ENCODE data around the gene COX11. TPM values are rescaled to one million over a fixed set of nuclear protein-coding genes. Genes with fewer than 3 reads are reported as not detected.

Gene COX11
- total and polyA plus RNA-seq, 2 donors (not counting 3 experiments of a cell fraction or from before 2014, with no cell fraction given), result 47.3 to 55.9 TPM

- intact Hi-C loops (cut with micrococcal nuclease) (loop anchor here (5.0 kb wide), 1 partner anchor 617 kb away; no protein-coding TSS in a partner anchor), dilution Hi-C loops (cut with MboI; ENCODE audit: extremely low pct_ligation_motif_present, low sequenced_read_pairs) (no loop called here)
- Histone ChIP-seq H3K79me2 (ENCODE audit: control insufficient read depth, insufficient read depth, low read length) (no peaks in the 10 kb centered on the region), H3K9me1 (replicated peaks; ENCODE audit: control insufficient read depth, extremely low read depth, insufficient read depth, low read length) (no peaks in the 10 kb centered on the region), H3K4me1 (ENCODE audit: control insufficient read depth, extremely low read depth, insufficient read depth, low read length) (no peaks in the 10 kb centered on the region), H3K36me3 (ENCODE audit: control insufficient read depth in 2 of 2, extremely low read depth in 1 of 2, insufficient read depth in 2 of 2, low read length in 2 of 2) (no peaks in the 10 kb centered on the region), H3K9me3 (replicated peaks; ENCODE audit: control insufficient read depth, insufficient read depth, low read length) (no peaks in the 10 kb centered on the region), H3K4me2 (ENCODE audit: insufficient read depth, low read length) (no peak overlapping the region), H3K9ac (replicated peaks; ENCODE audit: extremely low read depth, insufficient read depth, low read length) (no peak overlapping the region), H3K4me3 (replicated peaks in 1 of 3; ENCODE audit: insufficient read depth in 1 of 3, low read depth in 1 of 3, low read length in 3 of 3) (no peak overlapping the region), H4K20me1 (replicated peaks; ENCODE audit: control insufficient read depth, extremely low read depth, insufficient read depth, low read length) (no peaks in the 10 kb centered on the region), H3K27me3 (ENCODE audit: control insufficient read depth in 2 of 2, insufficient read depth in 2 of 2, low read length in 2 of 2) (no peaks in the 10 kb centered on the region), H2AFZ (ENCODE audit: low read depth, low read length) (no peak overlapping the region), H3K27ac (ENCODE audit: insufficient read depth, low read depth, low read length) (no peak overlapping the region)
- DNase-seq (ENCODE audit: low read depth, low spot score) (peak; percentile 35), FAIRE-seq (peak; percentile 85)
- CTCF ChIA-PET, result interaction anchor here (0.7 to 6.4 kb wide), 33 partner anchors 9 to 1973 kb away, joined by 3 to 99 read pairs (median 3); no protein-coding TSS in a partner anchor
- BruUV-seq (replicated peaks), result no TSS peak
- POLR2A ChIA-PET, result no interaction called here
- TF ChIP-seq, protein P1, sequence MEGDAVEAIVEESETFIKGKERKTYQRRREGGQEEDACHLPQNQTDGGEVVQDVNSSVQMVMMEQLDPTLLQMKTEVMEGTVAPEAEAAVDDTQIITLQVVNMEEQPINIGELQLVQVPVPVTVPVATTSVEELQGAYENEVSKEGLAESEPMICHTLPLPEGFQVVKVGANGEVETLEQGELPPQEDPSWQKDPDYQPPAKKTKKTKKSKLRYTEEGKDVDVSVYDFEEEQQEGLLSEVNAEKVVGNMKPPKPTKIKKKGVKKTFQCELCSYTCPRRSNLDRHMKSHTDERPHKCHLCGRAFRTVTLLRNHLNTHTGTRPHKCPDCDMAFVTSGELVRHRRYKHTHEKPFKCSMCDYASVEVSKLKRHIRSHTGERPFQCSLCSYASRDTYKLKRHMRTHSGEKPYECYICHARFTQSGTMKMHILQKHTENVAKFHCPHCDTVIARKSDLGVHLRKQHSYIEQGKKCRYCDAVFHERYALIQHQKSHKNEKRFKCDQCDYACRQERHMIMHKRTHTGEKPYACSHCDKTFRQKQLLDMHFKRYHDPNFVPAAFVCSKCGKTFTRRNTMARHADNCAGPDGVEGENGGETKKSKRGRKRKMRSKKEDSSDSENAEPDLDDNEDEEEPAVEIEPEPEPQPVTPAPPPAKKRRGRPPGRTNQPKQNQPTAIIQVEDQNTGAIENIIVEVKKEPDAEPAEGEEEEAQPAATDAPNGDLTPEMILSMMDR (IDR thresholded peaks at IDR 0.05; ENCODE audit: extremely low read depth in 1 of 2, insufficient read depth in 1 of 2, low read depth in 1 of 2, low read length in 2 of 2), result peak; percentile 22 to 48
- TF ChIP-seq POLR2A (IDR thresholded peaks at IDR 0.05; ENCODE audit: low read depth, low read length), result no peak
Observed at GRCh38 chr17:55005520-55005919, 37.1 kb upstream of the COX11 start.

- BruUV-seq (replicated peaks), result no TSS peak
- Histone ChIP-seq H4K20me1 (replicated peaks; ENCODE audit: control insufficient read depth, extremely low read depth, insufficient read depth, low read length) (no peaks in the 10 kb centered on the region), H2AFZ (ENCODE audit: low read depth, low read length) (no peak overlapping the region), H3K27ac (ENCODE audit: insufficient read depth, low read depth, low read length) (no peak overlapping the region), H3K9me3 (replicated peaks; ENCODE audit: control insufficient read depth, insufficient read depth, low read length) (no peaks in the 10 kb centered on the region), H3K4me1 (ENCODE audit: control insufficient read depth, extremely low read depth, insufficient read depth, low read length) (no peaks in the 10 kb centered on the region), H3K4me3 (replicated peaks in 1 of 3; ENCODE audit: insufficient read depth in 1 of 3, low read depth in 1 of 3, low read length in 3 of 3) (no peak overlapping the region), H3K27me3 (ENCODE audit: control insufficient read depth in 2 of 2, insufficient read depth in 2 of 2, low read length in 2 of 2) (no peaks in the 10 kb centered on the region), H3K9ac (replicated peaks; ENCODE audit: extremely low read depth, insufficient read depth, low read length) (no peak overlapping the region), H3K4me2 (ENCODE audit: insufficient read depth, low read length) (no peak overlapping the region), H3K9me1 (replicated peaks; ENCODE audit: control insufficient read depth, extremely low read depth, insufficient read depth, low read length) (no peaks in the 10 kb centered on the region), H3K79me2 (ENCODE audit: control insufficient read depth, insufficient read depth, low read length) (no peaks in the 10 kb centered on the region), H3K36me3 (ENCODE audit: control insufficient read depth in 2 of 2, extremely low read depth in 1 of 2, insufficient read depth in 2 of 2, low read length in 2 of 2) (no peaks in the 10 kb centered on the region)
- DNase-seq (ENCODE audit: low read depth, low spot score), result no peak
- FAIRE-seq, result peak; percentile 33
- ChIA-PET CTCF (interaction anchor here (1.6 to 6.4 kb wide), 5 partner anchors 12 to 343 kb away, joined by 3 to 99 read pairs (median 9); no protein-coding TSS in a partner anchor), POLR2A (no interaction called here)
- TF ChIP-seq FOS (IDR thresholded peaks at IDR 0.05; ENCODE audit: borderline replicate concordance, insufficient read depth, low read length) (no peak), GATA2 (IDR thresholded peaks at IDR 0.05; ENCODE audit: insufficient read depth, insufficient read length, low read depth, low read length) (no peak), MAX (IDR thresholded peaks at IDR 0.05; ENCODE audit: insufficient read depth, insufficient read length) (no peak)
- dilution Hi-C loops (cut with MboI; ENCODE audit: extremely low pct_ligation_motif_present, low sequenced_read_pairs) (no loop called here), intact Hi-C loops (cut with micrococcal nuclease) (no loop called here)
Observed at GRCh38 chr17:55004484-55004883, 36.0 kb upstream of the COX11 start.
